ENCODE results near the gene FUZ. TPM values are rescaled to one million over a fixed set of nuclear protein-coding genes. Genes with fewer than 3 reads are reported as not detected.
A peak's percentile ranks its signal among the peaks of the same experiment; 100 is the strongest.

The FUZ gene
- total and polyA plus RNA-seq, 2 of the 4 experiments (the other 2 are of a cell fraction): 12.1 to 14.3 TPM

DNA sequence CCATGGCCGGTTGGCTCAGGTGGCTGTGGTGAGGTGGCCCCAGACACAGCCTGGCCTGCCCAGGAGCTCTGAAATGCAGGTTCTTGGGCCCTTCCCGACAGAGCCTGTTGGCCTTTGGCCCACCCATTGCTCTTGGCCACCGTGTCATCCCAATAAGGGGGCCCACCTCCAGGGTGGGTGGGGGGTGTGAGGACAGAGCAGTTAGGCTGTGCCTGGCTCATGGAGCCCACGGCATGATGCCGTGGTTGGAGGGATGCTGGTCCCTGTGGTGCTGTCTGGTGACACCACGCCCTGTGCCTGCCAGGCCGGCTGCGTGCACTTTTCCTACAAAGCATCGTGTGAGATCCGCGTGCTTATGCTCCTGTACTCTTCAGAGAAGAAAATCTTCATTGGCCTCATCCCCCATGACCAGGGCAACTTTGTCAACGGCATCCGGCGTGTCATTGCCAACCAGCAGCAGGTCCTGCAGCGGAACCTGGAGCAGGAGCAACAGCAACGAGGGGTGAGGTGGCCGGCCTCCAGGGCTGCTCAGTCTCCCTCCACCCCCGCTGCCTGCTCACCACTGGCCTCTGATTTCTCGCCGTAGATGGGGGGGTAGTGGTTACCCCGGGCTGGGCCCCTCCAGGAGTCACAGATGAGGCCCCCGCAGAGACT lies 46.7 kb upstream of the FUZ start (continued):
- TF ChIP-seq MXI1 (IDR thresholded peaks at IDR 0.05; ENCODE audit: borderline replicate concordance, low read depth, low read length): no peak

DNA sequence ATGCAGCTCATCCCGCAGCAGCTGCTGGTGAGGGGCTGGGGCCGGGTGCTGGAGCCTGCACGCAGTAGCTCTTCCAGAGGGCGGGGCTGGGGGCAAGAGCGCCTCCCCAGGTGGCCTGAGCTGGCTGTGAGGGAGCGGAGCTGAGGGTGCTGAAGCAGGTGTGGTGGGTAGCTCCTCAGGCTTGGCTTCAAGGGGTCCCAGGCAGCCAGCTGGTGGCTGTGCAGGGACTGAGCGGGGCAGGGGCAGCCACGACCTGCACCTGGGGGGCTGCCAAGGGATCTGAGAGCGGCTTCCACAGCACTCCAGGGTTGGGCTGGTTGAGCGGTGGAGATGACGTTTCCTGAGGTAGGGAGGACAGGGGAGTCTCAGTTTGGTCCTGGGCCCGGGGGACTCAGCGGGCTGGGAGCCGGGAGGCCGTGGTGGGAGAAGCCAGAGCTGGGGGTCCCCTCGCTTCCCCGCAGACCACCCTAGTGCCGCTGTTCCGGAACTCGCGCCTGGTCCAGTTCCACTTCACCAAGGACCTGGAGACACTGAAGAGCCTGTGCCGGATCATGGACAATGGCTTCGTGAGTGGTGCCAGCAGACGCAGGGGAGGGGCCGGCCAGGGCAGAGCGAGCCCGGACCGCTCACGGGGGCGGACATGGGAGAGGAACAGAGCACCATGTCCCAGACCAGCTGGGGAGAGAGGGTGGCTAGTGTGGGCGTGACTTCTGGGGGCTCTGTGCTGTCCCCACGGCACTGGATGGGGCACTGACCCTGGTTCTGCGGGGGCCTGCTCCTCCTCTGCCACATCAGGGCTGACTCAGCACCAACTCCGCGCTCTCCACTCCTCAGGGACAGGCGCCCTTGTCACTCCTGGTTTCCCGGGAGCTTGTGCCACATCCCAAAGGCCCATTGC lies 45.2 kb upstream of the FUZ start:
- no peak overlapping the region for H2AK5ac ChIP-seq (ENCODE audit: low read depth, low read length)
- H4K91ac ChIP-seq (ENCODE audit: insufficient read depth, low read depth, low read length): no peak overlapping the region
- no peak overlapping the region for H2BK120ac ChIP-seq (ENCODE audit: low read depth, low read length)
- 94% methylated on average over 3 of the region's 37 CpGs; no CpG with 5 or more reads in 1 of the 2 experiments for WGBS, 2 experiments (ENCODE audit: extremely low coverage in 2 of 2, insufficient read length in 1 of 2)
- CTCF ChIA-PET: no interaction called here
- in situ Hi-C loops (cut with MboI; ENCODE audit: low sequenced_read_pairs) (loop anchor here (10.0 kb wide), 1 partner anchor 174 kb away; the partner anchor contains the start of gene ADM5), dilution Hi-C loops (cut with HindIII; ENCODE audit: low sequenced_read_pairs, unreplicated experiment) (no loop called here), intact Hi-C loops (cut with micrococcal nuclease) (no loop called here)
- POLR2A ChIA-PET (ENCODE audit: unreplicated experiment): no interaction called here
- H2BK20ac ChIP-seq (ENCODE audit: low read depth, low read length): no peak overlapping the region
- H3K56ac ChIP-seq (ENCODE audit: extremely low read depth, insufficient read depth, low read length): no peak overlapping the region
- no peak overlapping the region for H3K23ac ChIP-seq (ENCODE audit: low read depth, low read length)
- H2BK15ac ChIP-seq (ENCODE audit: low read depth, low read length): no peak overlapping the region
- no peak overlapping the region for H3K18ac ChIP-seq (ENCODE audit: low read depth, low read length)
- H4K8ac ChIP-seq (ENCODE audit: low read depth in 2 of 2, low read length in 2 of 2): no peak overlapping the region
- H3K14ac ChIP-seq (replicated peaks; ENCODE audit: low read depth, low read length): no peak overlapping the region
- peak overlapping the region; percentile 28 for H2BK5ac ChIP-seq (ENCODE audit: low read depth, low read length, poor library complexity, severe bottlenecking)
- peaks cover 79% of the 10 kb centered on the region for H3K36me3 ChIP-seq (ENCODE audit: control insufficient read depth, insufficient read depth, low read length)
- ATAC-seq (ENCODE audit: low read depth) (no peak), DNase-seq (no peak)
- peak overlapping the region; percentile 5 for H2AFZ ChIP-seq (replicated peaks; ENCODE audit: low read length, poor library complexity)
- no peak overlapping the region for H4K5ac ChIP-seq (ENCODE audit: low read depth, low read length)
- H2AK9ac ChIP-seq (replicated peaks; ENCODE audit: low read depth, low read length, poor library complexity): peak overlapping the region; percentile 84
- H3K27me3 ChIP-seq (ENCODE audit: control insufficient read depth, insufficient read depth, low read length): no peaks in the 10 kb centered on the region
- H3K4ac ChIP-seq (ENCODE audit: low read depth, low read length): peak overlapping the region; percentile 41; the same call in 1 of the 2 replicates
- H3K4me3 ChIP-seq (ENCODE audit: insufficient read depth, low read depth, low read length): no peak overlapping the region
- BruUV-seq (replicated peaks): no TSS peak
- peaks cover 4 to 75% of the 10 kb centered on the region in 2 experiments; a peak in 3 of 4 replicates for H3K79me1 ChIP-seq (ENCODE audit: low read depth in 1 of 2, low read length in 2 of 2)
- peaks cover 61% of the 10 kb centered on the region for H4K20me1 ChIP-seq (ENCODE audit: insufficient read depth, low read length)
- no peak overlapping the region for H3K4me2 ChIP-seq (ENCODE audit: low read depth, low read length)
- no peak for TF ChIP-seq MAZ (IDR thresholded peaks at IDR 0.05; ENCODE audit: borderline replicate concordance, low read depth, low read length)
- TF ChIP-seq MAFK (IDR thresholded peaks at IDR 0.05; ENCODE audit: low read depth, low read length): 0 out of 2 replicates have a peak, but pooled peaks have one; percentile 15
- no peak for TF ChIP-seq CEBPB (IDR thresholded peaks at IDR 0.05; ENCODE audit: low read depth, low read length)
- H3K4me1 ChIP-seq (ENCODE audit: control insufficient read depth, insufficient read depth, low read length): peaks cover 13% of the 10 kb centered on the region
- peaks cover 7% of the 10 kb centered on the region for H3K9me1 ChIP-seq (ENCODE audit: insufficient read depth, low read length)
- H3K27ac ChIP-seq (ENCODE audit: insufficient read depth, low read length): no peak overlapping the region
- no peak overlapping the region for H3K9ac ChIP-seq (ENCODE audit: low read depth, low read length)
- H3K9me3 ChIP-seq (ENCODE audit: control insufficient read depth, insufficient read depth, low read length): no peaks in the 10 kb centered on the region

All from IMR-90 (cell line).